Activated naive CD8-positive, alpha-beta T cell treated with anti-CD3 and anti-CD28 coated beads for 36 hours (primary cell): ENCODE results near the gene TUSC2. TPM values are rescaled to one million over a fixed set of nuclear protein-coding genes. Genes with fewer than 3 reads are reported as not detected.

Experiments used
- DNase-seq: peaks from one replicate; pipeline ENCODE4 v3.0.0; 2021
- H3K27ac Mint-ChIP-seq: one replicate; pipeline ENCODE4 v1.8.0; 2022; ENCODE audit warnings: mild to moderate bottlenecking, moderate library complexity, mixed read lengths
- H3K27me3 Mint-ChIP-seq: one replicate; pipeline ENCODE4 v1.8.0; 2022; ENCODE audit warnings: mild to moderate bottlenecking, mixed read lengths
- H3K36me3 Mint-ChIP-seq: one replicate; pipeline ENCODE4 v1.8.0; 2021; ENCODE audit warnings: mild to moderate bottlenecking, mixed read lengths
- H3K4me1 Mint-ChIP-seq: one replicate; pipeline ENCODE4 v1.8.0; 2021; ENCODE audit warnings: mixed read lengths
- H3K4me3 Mint-ChIP-seq: one replicate; pipeline ENCODE4 v1.8.0; 2022; ENCODE audit warnings: mild to moderate bottlenecking, moderate library complexity, mixed read lengths
- H3K9me3 Mint-ChIP-seq: one replicate; pipeline ENCODE4 v1.8.0; 2022; ENCODE audit warnings: mixed read lengths
- total RNA-seq, 2 experiments: library from RNA; stranded (reverse); gene quantifications; one replicate each; pipeline ENCODE4 v1.2.3, GENCODE V29; 2021

The TUSC2 gene
- total RNA-seq, 2 experiments from 2014 or later, result 26.8 to 29.1 TPM

DNA sequence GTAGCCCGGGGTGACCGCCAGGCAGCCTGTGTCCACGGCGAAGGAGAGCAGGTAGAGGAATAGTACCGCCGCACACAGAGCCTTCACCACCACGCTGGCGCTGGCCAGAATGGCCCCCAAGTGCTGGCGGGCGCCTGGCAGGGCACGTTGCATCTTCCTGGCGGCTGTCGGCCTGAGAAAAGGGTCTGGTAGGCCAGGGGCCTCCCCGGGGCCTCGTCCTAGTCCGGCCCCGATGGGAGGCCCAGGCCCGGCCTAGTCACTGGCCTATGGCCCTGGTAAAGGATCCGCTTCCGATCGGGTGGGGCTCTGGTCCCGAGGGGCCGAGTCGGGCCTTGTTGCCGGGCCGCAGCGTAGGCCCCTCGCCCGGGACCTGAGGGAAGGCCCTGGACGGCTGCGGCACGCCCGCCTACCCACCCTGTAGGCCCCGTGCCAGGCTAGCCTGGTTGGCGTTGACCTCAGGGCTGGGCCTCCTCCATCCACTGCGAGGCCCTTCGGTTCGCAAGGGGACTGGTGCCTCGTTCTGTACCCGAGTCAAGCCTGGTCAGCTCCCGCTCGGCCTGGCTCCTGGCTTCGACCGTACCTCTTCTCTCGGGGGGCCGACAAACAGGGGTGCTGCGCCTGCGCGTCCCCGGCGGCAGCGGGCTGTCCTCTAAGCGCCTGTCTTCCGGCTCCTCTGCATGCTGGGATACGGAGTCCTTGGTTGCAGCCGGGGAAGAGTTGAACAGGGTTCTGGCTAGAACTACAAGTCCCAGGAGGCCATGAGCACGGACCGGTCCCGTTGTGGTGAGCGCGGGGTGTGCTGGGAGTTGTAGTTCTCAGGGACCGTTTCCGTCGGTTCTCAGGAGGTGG, 31.1 kb upstream of the TUSC2 start, which contains the start of gene TMEM115:
TMEM115 (minus strand) TSS at position 611 of the 849 bp plus-strand sequence; CDS start at position 153, 458 bp downstream.
- Mint-ChIP-seq H3K4me1 (peaks cover 38% of the 10 kb centered on the region), H3K4me3 (peak within 1 kb of the TSS; percentile 98), H3K27ac (peak within 1 kb of the TSS; percentile 94), H3K27me3 (no peaks in the 10 kb centered on the region), H3K36me3 (peaks cover 20% of the 10 kb centered on the region), H3K9me3 (no peaks in the 10 kb centered on the region)
- DNase-seq, result peak; percentile 94

DNA sequence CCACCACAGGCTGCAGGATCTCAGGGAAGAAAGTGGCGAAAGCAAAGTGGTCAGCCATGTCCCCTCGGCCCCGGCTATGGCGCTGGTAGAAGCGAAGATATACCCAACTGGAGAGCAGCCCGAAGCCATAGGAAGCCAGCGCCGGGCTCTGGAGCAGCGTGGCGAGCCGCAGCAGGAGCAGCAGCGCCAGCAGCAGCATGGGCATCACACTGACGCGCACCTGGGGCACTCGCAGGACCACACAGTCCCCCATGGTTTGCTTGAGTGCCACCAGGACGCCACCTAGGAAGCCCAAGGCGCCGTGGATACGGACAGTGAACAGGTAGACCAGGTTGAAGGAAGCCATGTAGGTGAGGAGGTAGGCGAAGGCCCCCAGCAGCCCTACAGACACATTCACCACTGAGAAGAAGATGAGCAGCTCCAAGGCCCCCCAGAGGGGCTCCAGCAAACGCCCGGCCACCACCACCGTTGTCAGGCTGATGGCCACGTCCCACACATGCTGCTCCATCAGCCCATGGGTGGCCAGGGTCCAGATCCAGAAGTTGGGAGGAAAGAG, 30.4 kb upstream of the TUSC2 start:
- Mint-ChIP-seq H3K4me3 (peak overlapping the region; percentile 98), H3K27me3 (no peaks in the 10 kb centered on the region), H3K4me1 (peaks cover 38% of the 10 kb centered on the region), H3K9me3 (no peaks in the 10 kb centered on the region), H3K27ac (peak overlapping the region; percentile 91), H3K36me3 (peaks cover 20% of the 10 kb centered on the region)
- no peak for DNase-seq

DNA sequence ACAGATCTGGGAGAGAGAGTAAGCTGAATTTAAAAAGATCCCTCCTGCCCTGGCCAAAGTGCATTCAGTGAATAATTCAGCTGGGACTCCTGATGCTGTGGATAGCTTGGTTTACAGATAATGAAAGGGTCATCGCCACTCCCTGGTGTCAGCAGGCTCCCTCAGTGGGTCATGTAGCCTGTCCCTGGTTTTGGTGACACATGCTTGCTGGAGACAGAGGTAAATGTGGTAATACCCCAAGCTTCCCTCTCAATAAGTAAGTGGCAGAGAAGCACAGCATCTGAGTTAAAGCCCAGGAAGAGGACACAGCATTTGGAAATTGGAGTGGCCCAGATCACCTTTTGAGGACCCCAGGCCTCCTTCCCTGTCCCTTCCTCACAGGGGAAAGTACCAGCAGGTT, 29.5 kb upstream of the TUSC2 start:
- H3K36me3 Mint-ChIP-seq, result peaks cover 20% of the 10 kb centered on the region
- H3K4me3 Mint-ChIP-seq, result peak overlapping the region; percentile 98
- H3K4me1 Mint-ChIP-seq, result peaks cover 44% of the 10 kb centered on the region
- no peaks in the 10 kb centered on the region for H3K9me3 Mint-ChIP-seq
- H3K27ac Mint-ChIP-seq, result peak overlapping the region; percentile 91
- no peaks in the 10 kb centered on the region for H3K27me3 Mint-ChIP-seq
- DNase-seq, result no peak

DNA sequence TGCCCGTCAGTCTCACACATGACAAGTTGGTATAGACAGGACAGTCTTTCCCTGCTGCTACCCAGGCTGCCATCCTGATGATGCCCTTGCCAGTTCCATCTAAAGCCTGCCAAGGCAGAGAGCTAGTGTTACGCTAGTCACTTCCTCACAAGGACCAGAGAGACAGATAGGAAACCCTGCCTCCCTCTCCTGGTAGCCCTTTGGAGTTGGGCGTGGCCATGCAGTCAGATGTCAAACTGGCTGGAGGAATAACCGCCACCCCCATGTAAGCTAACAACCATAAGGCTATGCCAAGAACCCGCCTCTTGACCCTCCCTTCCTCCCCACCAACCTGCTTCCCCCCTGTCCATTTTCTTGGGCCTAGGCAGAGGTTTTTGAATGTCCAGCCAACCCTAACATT, 28.5 kb upstream of the TUSC2 start:
- DNase-seq, result no peak
- peaks cover 20% of the 10 kb centered on the region for H3K36me3 Mint-ChIP-seq

DNA sequence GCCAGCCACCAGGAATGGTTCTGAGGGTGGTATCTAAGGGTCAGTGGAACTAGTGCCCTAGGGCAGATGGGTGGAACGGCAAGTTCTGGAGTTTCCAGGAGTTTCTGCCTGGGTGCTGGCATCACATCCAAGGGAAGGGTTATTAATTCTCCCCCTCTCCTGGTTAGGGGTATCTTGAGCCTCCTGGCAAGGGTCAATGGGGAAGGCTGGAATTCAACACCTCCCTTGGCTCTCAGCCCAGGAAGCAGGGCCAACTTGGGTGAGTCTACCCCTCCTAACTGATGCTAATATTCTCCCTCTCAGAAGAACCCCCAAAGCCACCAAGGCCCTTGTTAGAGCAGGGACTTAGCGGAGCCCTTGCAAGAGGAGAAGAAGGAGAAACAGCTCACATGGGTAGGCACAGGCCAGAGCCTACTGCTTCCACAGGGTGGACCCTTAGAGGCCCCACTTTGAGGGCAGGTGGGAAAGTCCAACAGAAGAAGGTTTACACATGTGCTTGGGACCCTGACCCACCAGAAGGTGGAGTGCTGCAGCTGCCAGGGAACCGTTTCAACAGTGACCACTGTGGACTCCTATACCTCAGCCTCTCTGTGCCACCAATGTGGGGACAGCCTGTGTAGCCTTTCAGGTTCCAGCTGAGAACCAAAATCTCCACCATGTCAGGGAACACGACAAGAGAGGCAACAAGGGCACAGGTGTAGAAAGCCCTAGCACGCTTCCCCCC, 28.0 kb upstream of the TUSC2 start:
- no peaks in the 10 kb centered on the region for H3K27me3 Mint-ChIP-seq
- H3K27ac Mint-ChIP-seq, result peak overlapping the region; percentile 15
- H3K36me3 Mint-ChIP-seq, result peaks cover 20% of the 10 kb centered on the region

More for the DNA sequence above, 28.5 kb upstream of the TUSC2 start:
- Mint-ChIP-seq H3K4me3 (peak overlapping the region; percentile 98), H3K9me3 (no peaks in the 10 kb centered on the region), H3K4me1 (peaks cover 48% of the 10 kb centered on the region), H3K27me3 (no peaks in the 10 kb centered on the region), H3K27ac (peak overlapping the region; percentile 8)

DNA sequence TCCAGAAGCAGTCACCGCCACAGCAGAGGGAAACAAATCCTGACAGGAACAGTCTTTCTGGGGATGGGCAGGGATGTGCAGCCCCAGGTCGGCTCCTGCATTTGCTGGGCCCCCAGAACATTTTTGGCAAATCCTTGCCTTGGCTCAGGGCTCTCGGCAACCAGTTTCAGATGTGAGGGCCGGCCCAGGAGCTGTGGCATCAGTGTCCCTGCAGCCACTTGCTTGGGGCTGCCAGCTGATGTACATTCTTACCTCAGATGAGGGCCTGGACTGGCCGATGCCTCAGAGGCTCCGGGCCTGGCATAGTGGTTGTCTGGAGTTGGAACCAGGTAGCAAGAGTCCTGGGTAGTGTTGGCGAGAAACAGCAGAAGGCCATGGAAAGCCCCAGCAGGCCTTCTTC, 26.8 kb upstream of the TUSC2 start:
- Mint-ChIP-seq H3K36me3 (peaks cover 20% of the 10 kb centered on the region), H3K4me3 (no peak overlapping the region), H3K4me1 (peaks cover 56% of the 10 kb centered on the region), H3K9me3 (no peaks in the 10 kb centered on the region), H3K27me3 (no peaks in the 10 kb centered on the region), H3K27ac (peak overlapping the region; percentile 54)
- no peak for DNase-seq

More for the DNA sequence above, 28.0 kb upstream of the TUSC2 start:
- Mint-ChIP-seq H3K4me3 (peak overlapping the region; percentile 98), H3K9me3 (no peaks in the 10 kb centered on the region), H3K4me1 (peaks cover 52% of the 10 kb centered on the region)
- no peak for DNase-seq

DNA sequence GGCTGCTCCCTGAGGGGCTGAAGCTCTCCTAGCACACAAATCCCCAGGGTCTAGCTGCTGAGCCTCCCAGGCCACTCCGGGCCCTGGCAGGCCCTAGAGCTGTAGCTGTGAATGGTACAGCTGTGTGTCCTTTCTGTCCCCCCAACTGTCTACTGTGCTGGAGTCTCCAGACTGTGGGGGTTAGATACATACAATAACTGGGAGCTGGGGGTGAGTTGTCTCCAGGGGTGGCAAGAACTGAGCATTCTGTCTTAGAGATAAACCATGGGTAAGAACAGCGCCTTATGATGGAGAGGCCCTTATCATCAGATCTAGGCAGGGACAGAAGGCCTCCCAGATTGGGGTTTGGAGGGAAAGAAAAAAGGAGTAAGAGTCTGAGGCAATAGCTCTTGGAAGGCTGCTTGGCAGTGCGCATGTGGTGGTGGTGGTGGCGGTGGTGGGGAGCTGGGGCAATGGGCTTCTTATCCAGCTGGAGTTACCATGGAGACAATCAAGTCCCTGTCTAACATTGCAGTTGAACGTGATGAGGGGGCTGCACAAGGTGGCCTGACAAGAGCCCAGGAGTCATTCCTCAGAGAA, 26.3 kb upstream of the TUSC2 start:
- DNase-seq, result no peak
- Mint-ChIP-seq H3K27me3 (no peaks in the 10 kb centered on the region), H3K27ac (peak overlapping the region; percentile 64), H3K4me1 (peaks cover 58% of the 10 kb centered on the region), H3K4me3 (no peak overlapping the region), H3K36me3 (peaks cover 19% of the 10 kb centered on the region), H3K9me3 (no peaks in the 10 kb centered on the region)

DNA sequence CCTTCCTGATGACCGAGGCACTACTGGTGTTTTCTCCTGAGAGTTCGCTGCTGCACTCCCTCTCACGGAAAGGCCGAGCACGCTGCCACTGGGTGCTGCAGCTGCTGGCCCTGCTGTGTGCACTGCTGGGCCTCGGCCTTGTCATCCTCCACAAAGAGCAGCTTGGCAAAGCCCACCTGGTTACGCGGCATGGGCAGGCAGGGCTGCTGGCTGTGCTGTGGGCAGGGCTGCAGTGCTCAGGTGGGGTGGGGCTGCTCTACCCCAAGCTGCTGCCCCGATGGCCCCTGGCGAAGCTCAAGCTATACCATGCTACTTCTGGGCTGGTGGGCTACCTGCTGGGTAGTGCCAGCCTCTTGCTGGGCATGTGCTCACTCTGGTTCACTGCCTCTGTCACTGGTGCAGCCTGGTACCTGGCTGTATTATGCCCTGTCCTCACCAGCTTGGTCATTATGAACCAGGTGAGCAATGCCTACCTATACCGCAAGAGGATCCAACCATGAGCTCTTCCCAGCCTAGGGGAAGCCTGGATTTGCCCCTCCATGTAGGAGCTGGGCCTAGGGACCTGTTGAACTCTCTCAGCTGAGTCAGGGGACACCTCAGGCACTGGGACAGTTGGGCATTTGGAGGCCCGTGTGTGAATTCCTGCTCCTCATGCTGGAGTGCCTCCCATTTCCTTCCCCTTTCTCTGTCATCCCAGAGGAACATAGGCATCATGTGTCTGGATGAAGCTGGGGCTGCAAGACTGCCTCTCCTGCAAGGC, 25.4 kb upstream of the TUSC2 start:
- Mint-ChIP-seq H3K36me3 (peaks cover 17% of the 10 kb centered on the region), H3K9me3 (no peaks in the 10 kb centered on the region), H3K4me1 (peaks cover 60% of the 10 kb centered on the region), H3K4me3 (no peak overlapping the region), H3K27ac (peak overlapping the region; percentile 42), H3K27me3 (no peaks in the 10 kb centered on the region)
- DNase-seq, result no peak

DNA sequence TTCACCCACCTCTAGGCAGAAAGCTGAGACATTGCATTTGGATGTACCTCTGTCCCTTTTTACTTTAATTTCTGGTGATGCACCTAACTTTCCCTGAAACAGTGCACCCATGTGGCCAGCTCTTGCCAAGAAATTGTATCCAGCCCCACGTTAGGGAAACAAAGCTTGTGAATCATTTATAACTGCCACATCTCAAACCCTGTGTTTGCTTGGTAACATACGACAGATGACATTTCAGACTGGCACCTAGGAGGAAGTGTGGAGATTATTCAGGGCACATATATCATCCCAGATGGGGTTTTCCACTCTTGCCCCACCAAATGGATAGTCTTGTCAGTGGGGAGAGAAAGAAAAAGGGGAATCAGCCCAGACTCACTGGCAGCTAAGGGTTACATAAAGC, 24.8 kb upstream of the TUSC2 start:
- Mint-ChIP-seq H3K4me3 (no peak overlapping the region), H3K9me3 (no peaks in the 10 kb centered on the region), H3K4me1 (peaks cover 59% of the 10 kb centered on the region), H3K36me3 (peaks cover 15% of the 10 kb centered on the region), H3K27me3 (no peaks in the 10 kb centered on the region), H3K27ac (peak overlapping the region; percentile 42)
- no peak for DNase-seq

DNA sequence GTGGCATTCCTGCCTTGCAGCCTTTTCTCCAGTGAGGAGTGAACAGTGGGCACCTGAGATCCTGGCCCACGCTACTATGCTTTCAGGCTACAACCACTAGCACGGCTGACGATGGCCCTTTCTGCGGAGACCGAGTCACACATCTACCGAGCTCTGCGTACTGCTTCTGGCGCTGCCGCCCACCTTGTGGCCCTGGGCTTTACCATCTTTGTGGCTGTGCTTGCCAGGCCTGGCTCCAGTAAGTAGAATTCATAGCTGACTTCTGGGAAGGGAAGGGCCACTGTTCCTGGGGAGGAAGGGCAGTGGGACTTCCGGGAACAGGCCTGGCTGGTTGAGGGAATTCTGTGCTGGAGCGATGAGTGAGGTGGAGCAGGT, 23.3 kb upstream of the TUSC2 start:
- Mint-ChIP-seq H3K27me3 (no peaks in the 10 kb centered on the region), H3K9me3 (no peaks in the 10 kb centered on the region), H3K4me3 (peak overlapping the region; percentile 88), H3K27ac (peak overlapping the region; percentile 97), H3K4me1 (peaks cover 52% of the 10 kb centered on the region), H3K36me3 (peaks cover 7% of the 10 kb centered on the region)
- no peak for DNase-seq

DNA sequence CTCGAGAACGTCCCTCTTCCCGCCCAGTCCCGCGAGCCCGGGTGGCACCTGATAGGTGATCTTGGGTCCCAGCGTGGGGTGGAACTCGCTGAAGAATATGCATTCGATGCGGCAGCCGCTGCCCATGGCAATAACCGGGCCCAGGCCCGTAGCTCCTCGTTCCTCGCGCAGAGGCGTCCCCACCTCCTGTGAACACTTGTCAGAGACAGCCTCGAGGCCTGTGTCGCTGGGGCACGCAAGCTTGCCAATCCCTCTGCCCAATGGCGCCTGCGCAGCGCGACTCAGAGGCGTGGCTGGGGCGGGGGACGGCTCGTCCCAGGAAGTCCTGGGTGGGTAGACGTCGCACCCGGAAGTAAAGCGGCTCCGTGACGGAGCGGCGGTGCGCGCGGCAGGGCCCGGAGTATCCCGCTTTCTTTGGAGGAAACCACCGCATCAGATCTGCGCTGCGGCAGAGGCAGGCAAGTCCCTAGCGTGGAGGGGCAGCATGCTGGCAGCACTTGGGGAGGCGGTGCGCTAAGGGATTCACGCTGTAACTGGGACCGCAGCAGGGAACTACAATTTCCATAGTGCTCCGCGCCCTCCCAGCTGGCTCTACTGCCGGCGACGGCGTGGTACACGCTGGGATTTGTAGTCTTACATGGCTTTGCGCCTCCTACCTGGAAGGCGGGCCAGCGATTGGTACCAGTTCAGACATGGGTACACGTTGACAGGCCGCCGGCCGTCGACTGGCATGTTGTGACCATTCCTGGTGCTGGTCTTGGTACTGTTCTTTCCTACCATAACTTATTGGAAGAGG, 22.7 kb upstream of the TUSC2 start, which contains the start of the genes CYB561D2 and NPRL2:
CYB561D2 (plus strand) TSS at position 336 of the 796 bp plus-strand sequence. CDS start 572 bp downstream, outside the sequence.
NPRL2 (minus strand) TSS at position 249 of the 796 bp plus-strand sequence; CDS start at position 126, 123 bp downstream.
- Mint-ChIP-seq H3K4me3 (peak within 1 kb of the TSS; percentile 88), H3K9me3 (no peaks in the 10 kb centered on the region), H3K36me3 (peaks cover 7% of the 10 kb centered on the region), H3K4me1 (peaks cover 54% of the 10 kb centered on the region), H3K27ac (peak within 1 kb of the TSS; percentile 97), H3K27me3 (no peaks in the 10 kb centered on the region)
- peak; percentile 100 for DNase-seq

DNA sequence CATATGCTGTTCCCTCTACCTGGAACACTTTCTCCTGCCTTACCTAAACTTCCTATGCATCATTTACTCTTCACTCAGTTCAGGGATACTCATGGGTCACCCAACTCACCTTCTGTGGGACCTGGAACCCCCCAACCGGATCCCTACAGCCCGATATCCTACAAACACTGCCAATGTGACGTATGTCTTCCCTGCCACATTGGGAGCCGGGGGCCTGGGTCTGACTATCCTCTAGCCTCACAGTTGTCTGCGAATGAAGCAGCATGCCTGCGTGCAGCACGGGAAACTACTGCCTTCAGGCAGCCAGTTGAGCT, 22.1 kb upstream of the TUSC2 start:
- H3K27me3 Mint-ChIP-seq, result no peaks in the 10 kb centered on the region
- no peak for DNase-seq
- no peaks in the 10 kb centered on the region for H3K9me3 Mint-ChIP-seq
- H3K4me3 Mint-ChIP-seq, result peak overlapping the region; percentile 88
- peaks cover 52% of the 10 kb centered on the region for H3K4me1 Mint-ChIP-seq
- peak overlapping the region; percentile 97 for H3K27ac Mint-ChIP-seq
- H3K36me3 Mint-ChIP-seq, result peaks cover 7% of the 10 kb centered on the region

DNA sequence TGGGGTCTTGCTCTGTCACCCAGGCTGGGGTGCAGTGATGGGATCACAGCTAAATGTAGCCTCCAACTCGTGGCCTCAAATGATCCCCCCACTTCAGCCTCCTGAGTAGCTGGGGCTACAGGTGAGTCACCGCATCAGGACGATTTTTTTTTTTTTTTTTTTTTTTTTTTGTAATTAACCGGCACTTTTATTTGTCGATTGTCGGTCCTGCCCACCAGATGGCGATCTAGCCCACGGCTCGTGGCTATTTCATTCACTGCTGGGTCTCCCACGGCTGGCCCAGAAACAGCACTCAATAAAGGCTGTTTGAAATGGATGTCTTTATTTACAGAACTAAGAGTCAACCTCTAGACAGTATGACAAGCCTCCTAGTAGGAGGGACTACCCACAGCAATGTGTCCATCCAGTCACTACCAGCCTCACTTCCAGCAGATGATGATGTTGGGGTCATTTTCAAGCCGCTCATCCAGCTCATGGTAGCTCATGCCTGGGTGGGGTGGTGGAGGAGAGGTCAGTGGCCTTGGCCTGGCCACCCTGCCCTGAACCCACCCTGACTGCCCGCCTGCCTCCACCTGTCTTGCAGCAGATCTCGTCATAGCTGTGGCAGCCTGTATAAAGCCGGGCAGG, 19.3 kb upstream of the TUSC2 start:
- H3K9me3 Mint-ChIP-seq, result no peaks in the 10 kb centered on the region
- H3K4me1 Mint-ChIP-seq, result peaks cover 43% of the 10 kb centered on the region
- DNase-seq, result peak; percentile 77
- H3K36me3 Mint-ChIP-seq, result peaks cover 9% of the 10 kb centered on the region
- H3K4me3 Mint-ChIP-seq, result no peak overlapping the region
- H3K27me3 Mint-ChIP-seq, result no peaks in the 10 kb centered on the region
- H3K27ac Mint-ChIP-seq, result no peak overlapping the region
